K562 (cell line): ENCODE data around the gene DBF4B. TPM values are rescaled to one million over a fixed set of nuclear protein-coding genes. Genes with fewer than 3 reads are reported as not detected.

ENCODE experiments used
- DACH1 ChIP-seq: fragments of 450-650 bp; IDR thresholded peaks from 2 replicates; pipeline ENCODE4 v1.6.1; 2018; ENCODE audit not compliant: partially characterized antibody
- DDX20 ChIP-seq: fragments of 450-650 bp; IDR thresholded peaks from 2 replicates; pipeline ENCODE4 v1.6.1; 2016; ENCODE audit warnings: missing genetic modification characterization, low read depth, mild to moderate bottlenecking, missing compliant biosample characterization, moderate library complexity
- EP400 ChIP-seq: fragments of 450-650 bp; IDR thresholded peaks from 2 replicates; pipeline ENCODE4 v1.6.1; 2017; ENCODE audit warnings: antibody characterized with exemption, mild to moderate bottlenecking, moderate library complexity
- POLR2AphosphoS5 ChIP-seq: IDR thresholded peaks from 2 replicates; pipeline ENCODE4 v1.6.1; 2011; ENCODE audit warnings: mild to moderate bottlenecking, low read depth, low read length, moderate library complexity; ENCODE audit not compliant: control insufficient read depth, insufficient read depth
- polyA plus RNA-seq, 8 experiments: library from polyadenylated mRNA; depleted of rRNA in 4 of 8; stranded (reverse) in 5 of 8; unstranded in 3 of 8; fragments of >200 nt; fragmentation: Nextera tagmentation in 2 of 8; fragmentation: Illumina TruSeq in 1 of 8; extraction: Ambion mirVana in 2 of 8; extraction: Trizol in 1 of 8; gene quantifications; 2 replicates each; pipeline versions ENCODE4 v1.2.1 to v1.2.3, GENCODE V29; 2011 to 2014; ENCODE audit warnings: inconsistent platforms in 1 of 8, missing spikeins in 1 of 8
- total RNA-seq, 7 experiments: library from RNA; depleted of rRNA in 6 of 7; stranded (reverse); fragments of >200 nt in 6 of 7; fragmentation: Illumina TruSeq in 2 of 7; extraction: Trizol in 2 of 7; gene quantifications; 2 replicates each; pipeline versions ENCODE4 v1.2.1 to v1.2.3, GENCODE V29; 2011 to 2021; ENCODE audit warnings: low replicate concordance in 1 of 7
- TF ChIP-seq, protein P1 (sequence below), 2 experiments: fragments of 450-650 bp; conservative IDR thresholded peaks; 2 replicates each; pipeline ENCODE4 v1.6.1; 2017; ENCODE audit warnings: mild to moderate bottlenecking in 2 of 2, moderate library complexity in 2 of 2
- TF ChIP-seq, protein P2 (sequence below): IDR thresholded peaks from 2 replicates; pipeline ENCODE4 v1.6.1; 2014; ENCODE audit warnings: antibody characterized with exemption
- TF ChIP-seq, protein P3 (sequence below): sonication (generic); formaldehyde crosslinking; IDR thresholded peaks from 2 replicates; pipeline ENCODE4 v1.8.1; 2023; ENCODE audit warnings: mild to moderate bottlenecking, missing genetic modification reagents
- TF ChIP-seq, protein P4 (sequence below), 2 experiments: fragments of 450-650 bp; formaldehyde crosslinking in 1 of 2; IDR thresholded peaks; 2 replicates each; pipeline versions ENCODE4 v1.4.0 to v1.6.1; 2014 to 2020; ENCODE audit warnings: mild to moderate bottlenecking in 2 of 2, borderline replicate concordance in 1 of 2, low read depth in 1 of 2

The DBF4B gene
- total and polyA plus RNA-seq, 9 of the 15 experiments (the other 6 are each of a cell fraction or from before 2014, with no cell fraction given), result 2.5 to 26.9 (median 14.6) TPM

DNA sequence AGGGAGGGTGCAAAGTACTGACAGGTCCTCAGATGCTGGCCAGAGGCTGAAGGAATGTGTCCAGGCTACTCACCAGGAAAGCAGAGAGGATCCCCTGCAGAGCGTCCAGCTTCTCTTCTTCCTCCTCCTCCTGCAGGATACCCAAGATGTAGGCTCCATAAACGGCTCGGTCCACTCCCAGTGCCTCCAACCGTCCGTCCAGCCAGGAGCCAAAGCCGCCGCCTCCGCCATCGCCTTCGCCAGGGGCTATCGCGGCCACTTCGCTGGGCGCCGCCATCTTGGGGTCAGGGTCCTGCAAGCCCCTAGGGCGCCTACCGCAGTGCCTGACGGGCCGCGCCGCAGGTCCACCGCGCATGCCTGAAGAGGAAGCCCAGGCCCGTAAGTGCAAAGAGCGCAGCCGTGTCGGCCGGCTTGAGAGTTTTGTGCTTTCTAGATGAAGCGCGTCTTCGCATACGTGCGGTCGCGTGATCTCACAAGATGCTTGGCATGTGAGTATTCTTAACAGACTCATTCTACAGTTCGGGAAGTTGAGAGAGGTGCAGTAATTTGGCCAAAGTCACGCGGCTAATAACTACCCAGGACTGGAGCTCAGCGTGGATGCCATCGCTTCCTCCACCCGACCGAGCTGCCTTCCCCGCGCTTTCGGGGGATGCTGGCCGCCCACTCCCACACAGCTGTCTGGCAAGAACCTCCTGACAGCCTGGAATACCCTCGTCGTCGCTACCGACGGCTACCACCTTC lies 18.8 kb upstream of the DBF4B start, which contains the start of gene CCDC43 (continued):
- TF ChIP-seq, protein P1, sequence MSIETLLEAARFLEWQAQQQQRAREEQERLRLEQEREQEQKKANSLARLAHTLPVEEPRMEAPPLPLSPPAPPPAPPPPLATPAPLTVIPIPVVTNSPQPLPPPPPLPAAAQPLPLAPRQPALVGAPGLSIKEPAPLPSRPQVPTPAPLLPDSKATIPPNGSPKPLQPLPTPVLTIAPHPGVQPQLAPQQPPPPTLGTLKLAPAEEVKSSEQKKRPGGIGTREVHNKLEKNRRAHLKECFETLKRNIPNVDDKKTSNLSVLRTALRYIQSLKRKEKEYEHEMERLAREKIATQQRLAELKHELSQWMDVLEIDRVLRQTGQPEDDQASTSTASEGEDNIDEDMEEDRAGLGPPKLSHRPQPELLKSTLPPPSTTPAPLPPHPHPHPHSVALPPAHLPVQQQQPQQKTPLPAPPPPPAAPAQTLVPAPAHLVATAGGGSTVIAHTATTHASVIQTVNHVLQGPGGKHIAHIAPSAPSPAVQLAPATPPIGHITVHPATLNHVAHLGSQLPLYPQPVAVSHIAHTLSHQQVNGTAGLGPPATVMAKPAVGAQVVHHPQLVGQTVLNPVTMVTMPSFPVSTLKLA (conservative IDR thresholded peaks at IDR 0.05), result peak; percentile 41 to 61; a peak in 1 of 4 replicates
- TF ChIP-seq EP400 (peak; percentile 55; the same call in 1 of the 2 replicates), POLR2AphosphoS5 (peak; percentile 82; the same call in 1 of the 2 replicates), DACH1 (peak; percentile 39), DDX20 (tag) (no peak)
- TF ChIP-seq, protein P2, sequence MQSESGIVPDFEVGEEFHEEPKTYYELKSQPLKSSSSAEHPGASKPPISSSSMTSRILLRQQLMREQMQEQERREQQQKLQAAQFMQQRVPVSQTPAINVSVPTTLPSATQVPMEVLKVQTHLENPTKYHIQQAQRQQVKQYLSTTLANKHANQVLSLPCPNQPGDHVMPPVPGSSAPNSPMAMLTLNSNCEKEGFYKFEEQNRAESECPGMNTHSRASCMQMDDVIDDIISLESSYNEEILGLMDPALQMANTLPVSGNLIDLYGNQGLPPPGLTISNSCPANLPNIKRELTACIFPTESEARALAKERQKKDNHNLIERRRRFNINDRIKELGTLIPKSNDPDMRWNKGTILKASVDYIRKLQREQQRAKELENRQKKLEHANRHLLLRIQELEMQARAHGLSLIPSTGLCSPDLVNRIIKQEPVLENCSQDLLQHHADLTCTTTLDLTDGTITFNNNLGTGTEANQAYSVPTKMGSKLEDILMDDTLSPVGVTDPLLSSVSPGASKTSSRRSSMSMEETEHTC, result no peak; the same call in 1 of the 2 replicates
- TF ChIP-seq, protein P3, sequence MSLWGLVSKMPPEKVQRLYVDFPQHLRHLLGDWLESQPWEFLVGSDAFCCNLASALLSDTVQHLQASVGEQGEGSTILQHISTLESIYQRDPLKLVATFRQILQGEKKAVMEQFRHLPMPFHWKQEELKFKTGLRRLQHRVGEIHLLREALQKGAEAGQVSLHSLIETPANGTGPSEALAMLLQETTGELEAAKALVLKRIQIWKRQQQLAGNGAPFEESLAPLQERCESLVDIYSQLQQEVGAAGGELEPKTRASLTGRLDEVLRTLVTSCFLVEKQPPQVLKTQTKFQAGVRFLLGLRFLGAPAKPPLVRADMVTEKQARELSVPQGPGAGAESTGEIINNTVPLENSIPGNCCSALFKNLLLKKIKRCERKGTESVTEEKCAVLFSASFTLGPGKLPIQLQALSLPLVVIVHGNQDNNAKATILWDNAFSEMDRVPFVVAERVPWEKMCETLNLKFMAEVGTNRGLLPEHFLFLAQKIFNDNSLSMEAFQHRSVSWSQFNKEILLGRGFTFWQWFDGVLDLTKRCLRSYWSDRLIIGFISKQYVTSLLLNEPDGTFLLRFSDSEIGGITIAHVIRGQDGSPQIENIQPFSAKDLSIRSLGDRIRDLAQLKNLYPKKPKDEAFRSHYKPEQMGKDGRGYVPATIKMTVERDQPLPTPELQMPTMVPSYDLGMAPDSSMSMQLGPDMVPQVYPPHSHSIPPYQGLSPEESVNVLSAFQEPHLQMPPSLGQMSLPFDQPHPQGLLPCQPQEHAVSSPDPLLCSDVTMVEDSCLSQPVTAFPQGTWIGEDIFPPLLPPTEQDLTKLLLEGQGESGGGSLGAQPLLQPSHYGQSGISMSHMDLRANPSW (CRISPR knock-in tag), result no peak
- TF ChIP-seq, protein P4, sequence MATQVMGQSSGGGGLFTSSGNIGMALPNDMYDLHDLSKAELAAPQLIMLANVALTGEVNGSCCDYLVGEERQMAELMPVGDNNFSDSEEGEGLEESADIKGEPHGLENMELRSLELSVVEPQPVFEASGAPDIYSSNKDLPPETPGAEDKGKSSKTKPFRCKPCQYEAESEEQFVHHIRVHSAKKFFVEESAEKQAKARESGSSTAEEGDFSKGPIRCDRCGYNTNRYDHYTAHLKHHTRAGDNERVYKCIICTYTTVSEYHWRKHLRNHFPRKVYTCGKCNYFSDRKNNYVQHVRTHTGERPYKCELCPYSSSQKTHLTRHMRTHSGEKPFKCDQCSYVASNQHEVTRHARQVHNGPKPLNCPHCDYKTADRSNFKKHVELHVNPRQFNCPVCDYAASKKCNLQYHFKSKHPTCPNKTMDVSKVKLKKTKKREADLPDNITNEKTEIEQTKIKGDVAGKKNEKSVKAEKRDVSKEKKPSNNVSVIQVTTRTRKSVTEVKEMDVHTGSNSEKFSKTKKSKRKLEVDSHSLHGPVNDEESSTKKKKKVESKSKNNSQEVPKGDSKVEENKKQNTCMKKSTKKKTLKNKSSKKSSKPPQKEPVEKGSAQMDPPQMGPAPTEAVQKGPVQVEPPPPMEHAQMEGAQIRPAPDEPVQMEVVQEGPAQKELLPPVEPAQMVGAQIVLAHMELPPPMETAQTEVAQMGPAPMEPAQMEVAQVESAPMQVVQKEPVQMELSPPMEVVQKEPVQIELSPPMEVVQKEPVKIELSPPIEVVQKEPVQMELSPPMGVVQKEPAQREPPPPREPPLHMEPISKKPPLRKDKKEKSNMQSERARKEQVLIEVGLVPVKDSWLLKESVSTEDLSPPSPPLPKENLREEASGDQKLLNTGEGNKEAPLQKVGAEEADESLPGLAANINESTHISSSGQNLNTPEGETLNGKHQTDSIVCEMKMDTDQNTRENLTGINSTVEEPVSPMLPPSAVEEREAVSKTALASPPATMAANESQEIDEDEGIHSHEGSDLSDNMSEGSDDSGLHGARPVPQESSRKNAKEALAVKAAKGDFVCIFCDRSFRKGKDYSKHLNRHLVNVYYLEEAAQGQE (IDR thresholded peaks at IDR 0.05; ENCODE audit: borderline replicate concordance), result no peak
- TF ChIP-seq, protein P4 (CRISPR knock-in tag; IDR thresholded peaks at IDR 0.05; ENCODE audit: low read depth), result no peak
